Measurements from ENCODE around the gene TMCO2. TPM values are rescaled to one million over a fixed set of nuclear protein-coding genes. Genes with fewer than 3 reads are reported as not detected.

Gene TMCO2
- total RNA-seq, 1 experiment from 2014 or later, result not detected

DNA sequence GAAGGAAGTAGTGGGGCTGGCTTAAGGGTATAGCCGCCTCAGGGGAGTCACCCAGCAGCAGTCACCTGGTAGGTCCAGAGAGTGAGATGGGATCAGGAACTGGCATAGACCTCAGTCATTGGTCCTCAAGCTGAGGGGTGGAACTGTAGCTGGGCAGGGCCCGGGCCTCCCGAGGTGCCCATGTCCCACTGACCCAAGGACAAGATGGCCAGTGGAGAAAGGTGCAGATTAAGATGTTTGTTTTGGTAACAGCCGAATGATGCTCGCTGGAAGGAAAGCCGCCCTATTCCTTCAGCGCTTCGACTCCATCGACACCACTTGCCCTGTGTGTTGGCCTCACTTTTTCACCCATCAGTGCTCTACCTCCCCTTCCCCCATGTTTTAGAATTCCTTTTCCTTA is 52.9 kb downstream of the TMCO2 start:
- no peaks in the 10 kb centered on the region for H3K36me3 ChIP-seq (ENCODE audit: insufficient read depth, low read length, poor library complexity, severe bottlenecking)
- H3K4me1 ChIP-seq (ENCODE audit: insufficient read depth, low read length, poor library complexity, severe bottlenecking), result no peaks in the 10 kb centered on the region
- ChIA-PET POLR2A (ENCODE audit: low non-redundant PET) (no interaction called here), CTCF (no interaction called here)
- H3K27me3 ChIP-seq (replicated peaks; ENCODE audit: insufficient read depth, low read depth, low read length, poor library complexity), result no peaks in the 10 kb centered on the region
- H3K4me3 ChIP-seq (ENCODE audit: low read depth, low read length, poor library complexity, severe bottlenecking), result no peak overlapping the region
- DNase-seq (ENCODE audit: low spot score), result no peak
- no peak overlapping the region for H3K27ac ChIP-seq (ENCODE audit: low read depth, low read length, poor library complexity, severe bottlenecking)
- BruUV-seq (replicated peaks), result TSS peak; percentile 61
- no peaks in the 10 kb centered on the region for H3K9me3 ChIP-seq (ENCODE audit: low read depth, low read length, poor library complexity, severe bottlenecking)
- intact Hi-C loops (cut with micrococcal nuclease; ENCODE audit: unreplicated experiment), result no loop called here
- TF ChIP-seq EZH2 (IDR thresholded peaks at IDR 0.05; ENCODE audit: borderline replicate concordance, low read depth, low read length, poor library complexity, severe bottlenecking), result no peak
- TF ChIP-seq, protein P1, sequence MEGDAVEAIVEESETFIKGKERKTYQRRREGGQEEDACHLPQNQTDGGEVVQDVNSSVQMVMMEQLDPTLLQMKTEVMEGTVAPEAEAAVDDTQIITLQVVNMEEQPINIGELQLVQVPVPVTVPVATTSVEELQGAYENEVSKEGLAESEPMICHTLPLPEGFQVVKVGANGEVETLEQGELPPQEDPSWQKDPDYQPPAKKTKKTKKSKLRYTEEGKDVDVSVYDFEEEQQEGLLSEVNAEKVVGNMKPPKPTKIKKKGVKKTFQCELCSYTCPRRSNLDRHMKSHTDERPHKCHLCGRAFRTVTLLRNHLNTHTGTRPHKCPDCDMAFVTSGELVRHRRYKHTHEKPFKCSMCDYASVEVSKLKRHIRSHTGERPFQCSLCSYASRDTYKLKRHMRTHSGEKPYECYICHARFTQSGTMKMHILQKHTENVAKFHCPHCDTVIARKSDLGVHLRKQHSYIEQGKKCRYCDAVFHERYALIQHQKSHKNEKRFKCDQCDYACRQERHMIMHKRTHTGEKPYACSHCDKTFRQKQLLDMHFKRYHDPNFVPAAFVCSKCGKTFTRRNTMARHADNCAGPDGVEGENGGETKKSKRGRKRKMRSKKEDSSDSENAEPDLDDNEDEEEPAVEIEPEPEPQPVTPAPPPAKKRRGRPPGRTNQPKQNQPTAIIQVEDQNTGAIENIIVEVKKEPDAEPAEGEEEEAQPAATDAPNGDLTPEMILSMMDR (conservative IDR thresholded peaks at IDR 0.05; ENCODE audit: low read depth, low read length), result no peak

DNA sequence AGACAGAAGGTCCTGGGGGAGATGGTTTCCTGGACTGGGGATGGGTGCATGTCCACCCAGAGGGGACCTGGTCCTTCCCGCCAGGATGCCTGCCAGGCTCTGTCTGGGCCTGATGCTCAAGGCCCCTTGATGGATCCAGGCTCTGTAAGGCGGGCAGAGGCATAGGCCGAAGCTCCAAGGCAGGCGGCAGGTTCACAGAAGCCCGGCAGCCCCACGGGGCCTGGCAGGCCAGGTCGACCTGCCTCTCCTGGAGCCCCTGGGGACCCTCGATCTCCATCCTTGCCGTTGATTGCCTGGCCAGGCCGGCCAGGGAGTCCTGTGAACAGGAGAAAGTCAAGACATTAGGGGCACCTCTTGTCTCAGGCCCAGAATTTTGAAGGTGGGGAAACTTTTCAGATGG is 53.3 kb downstream of the TMCO2 start:
- H3K9me3 ChIP-seq (ENCODE audit: low read depth, low read length, poor library complexity, severe bottlenecking), result no peaks in the 10 kb centered on the region
- BruUV-seq (replicated peaks), result no TSS peak
- no peaks in the 10 kb centered on the region for H3K4me1 ChIP-seq (ENCODE audit: insufficient read depth, low read length, poor library complexity, severe bottlenecking)
- DNase-seq (ENCODE audit: low spot score), result no peak
- ChIA-PET CTCF (no interaction called here), POLR2A (ENCODE audit: low non-redundant PET) (no interaction called here)
- no peak overlapping the region for H3K4me3 ChIP-seq (ENCODE audit: low read depth, low read length, poor library complexity, severe bottlenecking)
- TF ChIP-seq EZH2 (IDR thresholded peaks at IDR 0.05; ENCODE audit: borderline replicate concordance, low read depth, low read length, poor library complexity, severe bottlenecking), result no peak
- TF ChIP-seq, protein P1 (conservative IDR thresholded peaks at IDR 0.05; ENCODE audit: low read depth, low read length), result no peak
- H3K27ac ChIP-seq (ENCODE audit: low read depth, low read length, poor library complexity, severe bottlenecking), result no peak overlapping the region
- no peaks in the 10 kb centered on the region for H3K27me3 ChIP-seq (replicated peaks; ENCODE audit: insufficient read depth, low read depth, low read length, poor library complexity)
- H3K36me3 ChIP-seq (ENCODE audit: insufficient read depth, low read length, poor library complexity, severe bottlenecking), result no peaks in the 10 kb centered on the region
- intact Hi-C loops (cut with micrococcal nuclease; ENCODE audit: unreplicated experiment), result no loop called here

Other genes with a start within 250 kb of the TMCO2 start
- 266 and 285 TPM in 2 replicates for gene CAP1, start 207.2 kb upstream of the TMCO2 start, total RNA-seq (2021)
- 65.7 and 76.3 TPM in 2 replicates for gene PPT1, start 150.7 kb upstream of the TMCO2 start, total RNA-seq (2021)
- gene RLF, start 86.5 kb upstream of the TMCO2 start, total RNA-seq (2021), result 17.1 and 18.1 TPM in 2 replicates
- gene ZMPSTE24, start 10.3 kb downstream of the TMCO2 start, total RNA-seq (2021), result 57.5 and 72.1 TPM in 2 replicates
- 5.2 and 5.9 TPM in 2 replicates for gene COL9A2, start 69.3 kb downstream of the TMCO2 start, total RNA-seq (2021)
- gene SMAP2, start 125.8 kb downstream of the TMCO2 start, total RNA-seq (2021), result 52.0 and 58.5 TPM in 2 replicates
- gene ZFP69B, start 202.5 kb downstream of the TMCO2 start, total RNA-seq (2021), result 14.1 and 18.5 TPM in 2 replicates
- 6.7 and 7.1 TPM in 2 replicates for gene ZFP69, start 229.4 kb downstream of the TMCO2 start, total RNA-seq (2021)